Inflammatory macrophage treated with lipopolysaccharide for 1 hour (primary cell): ENCODE data around the gene LIFR.
"Not testable (repeated sequence)": the region's sequence is repeated elsewhere in the genome, so short reads cannot be mapped to it uniquely, and the experiment has no call there.

Experiments
- DNase-seq, 2 donors: peaks; one replicate each; pipeline ENCODE4 v3.0.0-alpha.2; 2020 to 2022

The LIFR gene

GRCh38 chr5:38556599-38557307 is at the start of gene LIFR:
TSS of gene LIFR (minus strand) at chr5:38556646. CDS start at chr5:38530647, 25,999 bp downstream.
- DNase-seq = peak in 1 of 2 donors; percentile 10

- no peak for DNase-seq
These were observed 49.2 kb upstream of the LIFR start for GRCh38 chr5:38605610-38606009.

GRCh38 chr5:38603691-38604090 is 47.2 kb upstream of the LIFR start:
- no peak for DNase-seq

- DNase-seq = no peak
These were observed 46.2 kb upstream of the LIFR start for GRCh38 chr5:38602641-38603040.

- no peak for DNase-seq
These were observed 45.4 kb upstream of the LIFR start for GRCh38 chr5:38601863-38602298.

- no peak for DNase-seq
These were observed 44.9 kb upstream of the LIFR start for GRCh38 chr5:38601133-38601862.

- DNase-seq = peak; percentile 24 to 46
These were observed 44.0 kb upstream of the LIFR start for GRCh38 chr5:38600329-38601045.

- not testable (repeated sequence) for DNase-seq
These were observed 43.3 kb upstream of the LIFR start for GRCh38 chr5:38599751-38600150.

GRCh38 chr5:38598994-38599617 is 42.7 kb upstream of the LIFR start:
- no peak for DNase-seq

GRCh38 chr5:38598296-38598993 is 42.0 kb upstream of the LIFR start:
- DNase-seq = no peak

- DNase-seq = no peak
These were observed 40.5 kb upstream of the LIFR start for GRCh38 chr5:38596981-38597380.

GRCh38 chr5:38595132-38595745 is 38.8 kb upstream of the LIFR start:
- no peak for DNase-seq

- no peak for DNase-seq
These were observed 37.5 kb upstream of the LIFR start for GRCh38 chr5:38593959-38594358.

- DNase-seq = no peak
These were observed 35.0 kb upstream of the LIFR start for GRCh38 chr5:38591523-38591849.

- no peak for DNase-seq
These were observed 34.5 kb upstream of the LIFR start for GRCh38 chr5:38590838-38591522.

- DNase-seq = no peak
These were observed 33.2 kb upstream of the LIFR start for GRCh38 chr5:38589629-38590028.

GRCh38 chr5:38585816-38586215 is 29.4 kb upstream of the LIFR start:
- DNase-seq = peak; percentile 5 to 14

GRCh38 chr5:38583500-38583899 is 27.1 kb upstream of the LIFR start:
- no peak for DNase-seq

GRCh38 chr5:38582975-38583319 is 26.5 kb upstream of the LIFR start:
- no peak for DNase-seq

GRCh38 chr5:38582293-38582974 is 26.0 kb upstream of the LIFR start:
- peak; percentile 5 to 6 for DNase-seq

- no peak for DNase-seq
These were observed 25.2 kb upstream of the LIFR start for GRCh38 chr5:38581597-38581996.
